Lung (tissue), 12 donors: ENCODE measurements around the gene GIMD1. TPM values are rescaled to one million over a fixed set of nuclear protein-coding genes. Genes with fewer than 3 reads are reported as not detected.

Source experiments
- ATAC-seq: fragments of 200-7000 bp; cut with Tn5 transposase; one replicate; pipeline ENCODE4 v1.9.1; 2020; ENCODE audit warnings: moderate number of reproducible peaks; ENCODE audit not compliant: insufficient read depth, low FRiP score
- DNase-seq, 3 donors: peaks; one replicate each; pipeline ENCODE4 v3.0.0-alpha.2; 2013 to 2017
- H3K27ac ChIP-seq, 2 donors: one replicate each; pipeline ENCODE4 v1.5.1; 2013; ENCODE audit warnings: mild to moderate bottlenecking in 2 of 2, moderate library complexity in 2 of 2, control low read depth in 1 of 2, inconsistent platforms in 1 of 2, low read depth in 1 of 2, low read length in 1 of 2
- H3K27me3 ChIP-seq, 3 donors: one replicate each; pipeline ENCODE4 v1.5.1; 2013; ENCODE audit warnings: low read length in 2 of 3; ENCODE audit not compliant: control insufficient read depth in 3 of 3, insufficient read depth in 3 of 3
- H3K36me3 ChIP-seq, 4 donors: one replicate each; pipeline ENCODE4 v1.5.1; 2013; ENCODE audit warnings: low read length in 4 of 4, mild to moderate bottlenecking in 1 of 4, moderate library complexity in 1 of 4; ENCODE audit not compliant: control insufficient read depth in 4 of 4, insufficient read depth in 4 of 4
- H3K4me1 ChIP-seq, 5 donors: one replicate each; pipeline ENCODE4 v1.5.1; 2013; ENCODE audit warnings: low read length in 5 of 5, mild to moderate bottlenecking in 2 of 5, moderate library complexity in 1 of 5; ENCODE audit not compliant: control insufficient read depth in 5 of 5, insufficient read depth in 5 of 5
- H3K4me3 ChIP-seq: one replicate; pipeline ENCODE4 v1.5.1; 2013; ENCODE audit warnings: mild to moderate bottlenecking, control low read depth, moderate library complexity
- H3K9ac ChIP-seq, 2 donors: one replicate each; pipeline ENCODE4 v1.5.1; 2013; ENCODE audit warnings: low read length in 2 of 2, control low read depth in 1 of 2; ENCODE audit not compliant: insufficient read depth in 1 of 2
- H3K9me3 ChIP-seq, 4 donors: one replicate each; pipeline ENCODE4 v1.5.1; 2013; ENCODE audit warnings: low read length in 3 of 4, mild to moderate bottlenecking in 1 of 4, moderate library complexity in 1 of 4; ENCODE audit not compliant: control insufficient read depth in 4 of 4, insufficient read depth in 3 of 4
- CTCF ChIP-seq: IDR thresholded peaks from 2 replicates; pipeline ENCODE4 v1.5.1; 2012; ENCODE audit warnings: mild to moderate bottlenecking; ENCODE audit errors: control extremely low read depth, extremely low read depth
- WGBS, 2 donors: extraction: QIAGEN DNeasy Blood & Tissue Kit; methylation state at CpG; one replicate each; pipeline ENCODE4 v1.1.7; 2013; 5-methylcytosine and 5-hydroxymethylcytosine counted together
- polyA plus RNA-seq, 2 donors: library from polyadenylated mRNA; stranded (reverse); fragments of 200-250 nt; gene quantifications; one replicate each; pipeline ENCODE4 v1.2.1, GENCODE V29; 2013
- total RNA-seq, 2 donors: library from RNA; depleted of rRNA in 1 of 2; stranded (reverse); fragments of >200 nt in 1 of 2; gene quantifications; one replicate each; pipeline ENCODE4 v1.2.1, GENCODE V29; 2014 to 2021
- donor health status: control.
- donor health status: control.
- donor health status: Bipolar disorder and iron deficiency.
- donor health status: healthy.
- donor health status: DM: yes; HTN: yes; CAD: no.

Gene GIMD1
- total and polyA plus RNA-seq, 4 donors, result not detected

- peak; percentile 4 for ATAC-seq
- H3K9me3 ChIP-seq, result no peaks in the 10 kb centered on the region
- no peak overlapping the region for H3K9ac ChIP-seq
- H3K4me1 ChIP-seq, result peaks cover 0 to 7% (median 0%) of the 10 kb centered on the region in 5 donors
- H3K27me3 ChIP-seq, result peaks cover 0 to 8% (median 0%) of the 10 kb centered on the region in 3 donors
- H3K27ac ChIP-seq, result no peak overlapping the region
- no peak overlapping the region for H3K4me3 ChIP-seq
- no peaks in the 10 kb centered on the region for H3K36me3 ChIP-seq
- no peak for TF ChIP-seq CTCF
- no peak for DNase-seq
Measured at GRCh38 chr4:106366026-106366425, 2.6 kb downstream of the GIMD1 start.

- peaks cover 0 to 6% (median 0%) of the 10 kb centered on the region in 3 donors for H3K27me3 ChIP-seq
- TF ChIP-seq CTCF, result no peak
- H3K9ac ChIP-seq, result no peak overlapping the region
- H3K36me3 ChIP-seq, result no peaks in the 10 kb centered on the region
- 74 to 83% methylated on average over 1 of the region's 1 CpG for WGBS, 2 donors
- peak overlapping the region in 1 of 2 donors; percentile 45 for H3K27ac ChIP-seq
- H3K4me3 ChIP-seq, result no peak overlapping the region
- peak; percentile 77 for ATAC-seq
- no peaks in the 10 kb centered on the region for H3K9me3 ChIP-seq
- DNase-seq, result peak in 2 of 3 donors; percentile 10 to 32
- H3K4me1 ChIP-seq, result peaks cover 0 to 7% (median 0%) of the 10 kb centered on the region in 5 donors
Measured at GRCh38 chr4:106365613-106366012, 3.0 kb downstream of the GIMD1 start.

GRCh38 chr4:106364282-106364681 lies 4.3 kb downstream of the GIMD1 start:
- DNase-seq (no peak), ATAC-seq (no peak)
- Histone ChIP-seq H3K27me3 (no peaks in the 10 kb centered on the region), H3K27ac (no peak overlapping the region), H3K4me1 (peaks cover 0 to 4% (median 0%) of the 10 kb centered on the region in 5 donors), H3K9ac (no peak overlapping the region), H3K4me3 (no peak overlapping the region), H3K9me3 (no peaks in the 10 kb centered on the region), H3K36me3 (no peaks in the 10 kb centered on the region)
- TF ChIP-seq CTCF, result no peak
- WGBS, 2 donors, result 95 to 96% methylated on average over 1 of the region's 1 CpG
